ENCODE measurements around the gene S100A5.

S100A5 gene

DNA sequence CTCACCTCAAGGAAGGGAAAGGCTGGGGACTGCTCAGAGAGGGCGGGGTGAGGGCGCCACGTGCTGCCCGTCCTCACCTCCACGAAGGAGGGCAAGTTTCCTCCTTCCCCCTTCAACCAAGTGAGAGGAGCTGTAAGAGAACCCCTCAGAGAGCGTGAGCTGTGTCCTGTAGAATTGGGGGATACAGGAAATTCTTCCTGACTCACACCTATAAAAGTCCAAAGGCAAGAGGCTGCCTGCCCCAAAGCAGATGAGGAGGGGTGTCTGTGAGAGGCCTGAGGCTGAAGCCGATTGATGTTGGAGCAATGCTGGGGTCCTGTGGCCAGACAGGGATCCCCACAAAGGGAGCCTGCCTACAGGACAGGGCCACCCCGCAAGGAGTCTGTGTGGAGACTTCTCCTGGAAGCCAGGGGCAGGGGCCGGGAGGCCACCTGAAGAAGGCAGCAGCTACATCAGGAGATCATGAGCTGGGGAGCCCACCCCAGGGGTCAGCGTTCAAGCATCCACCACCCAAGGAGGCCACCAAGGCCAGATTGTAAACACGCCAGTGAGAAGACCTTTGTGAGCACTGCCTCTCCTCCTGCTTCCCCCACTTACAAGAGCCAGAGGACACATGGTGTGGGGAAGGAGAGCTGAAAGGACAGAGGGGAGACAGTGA, 32.7 kb downstream of the S100A5 start:
- no peak for DNase-seq (ENCODE audit: low spot score)

GRCh38 chr1:153506831-153507413, 33.8 kb downstream of the S100A5 start:
- DNase-seq (ENCODE audit: low spot score): no peak

GRCh38 chr1:153506386-153506785, 34.3 kb downstream of the S100A5 start:
- DNase-seq (ENCODE audit: low spot score): no peak

- DNase-seq (ENCODE audit: low spot score): no peak
Observed at GRCh38 chr1:153505576-153505975, 35.2 kb downstream of the S100A5 start.

DNA sequence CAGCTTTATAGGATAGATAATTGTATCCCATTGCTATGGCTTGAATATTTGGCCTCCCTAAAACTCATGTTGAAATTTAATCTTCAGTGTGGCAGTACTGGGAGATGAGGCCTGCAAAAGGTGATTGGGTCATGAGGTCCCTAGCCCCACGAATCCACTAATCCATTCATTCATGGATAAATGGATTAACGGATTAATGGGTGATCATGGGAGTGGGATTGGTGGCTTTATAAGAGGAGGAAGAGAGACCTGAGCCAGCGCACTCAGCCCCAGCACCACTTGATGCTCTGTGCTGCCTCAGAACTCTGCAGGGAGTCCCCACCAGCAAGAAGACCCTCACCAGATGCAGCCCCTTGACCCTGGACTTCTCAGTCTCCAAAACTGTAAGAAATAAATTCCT, 37.0 kb downstream of the S100A5 start:
- DNase-seq (ENCODE audit: low spot score): no peak

GRCh38 chr1:153498746-153499145, 42.0 kb downstream of the S100A5 start:
- no peak for DNase-seq (ENCODE audit: low spot score)

GRCh38 chr1:153495536-153495935, 45.2 kb downstream of the S100A5 start:
- DNase-seq (ENCODE audit: low spot score): no peak

DNA sequence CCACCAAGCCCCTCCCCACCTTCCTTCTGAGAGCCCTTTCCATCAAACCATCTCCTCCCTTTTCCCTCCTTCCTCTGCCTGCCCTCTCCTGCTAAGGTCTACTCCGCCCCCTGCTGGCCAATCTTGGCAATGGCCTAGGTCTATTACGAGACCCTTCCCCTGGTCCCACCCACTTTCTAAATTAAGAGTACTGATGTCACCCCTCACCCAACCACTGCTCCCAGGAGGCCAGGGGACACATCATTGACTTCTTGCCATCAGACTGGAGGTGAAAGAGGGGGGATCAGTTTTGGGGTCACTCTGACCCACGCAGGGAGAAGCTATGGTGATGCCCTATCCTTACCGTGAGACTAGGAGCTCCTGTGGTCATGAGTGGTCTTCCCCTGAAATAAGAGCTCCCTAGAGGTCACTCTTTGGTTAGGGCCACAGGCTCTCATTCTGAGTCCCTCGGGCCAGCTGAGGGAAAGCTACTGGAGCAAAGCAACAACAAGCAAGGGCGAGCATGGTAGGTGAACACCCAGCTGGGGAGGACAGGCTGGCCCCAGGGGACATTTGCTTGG, 45.7 kb downstream of the S100A5 start:
- DNase-seq (ENCODE audit: low spot score): peak; percentile 70

GRCh38 chr1:153493343-153493960, 47.3 kb downstream of the S100A5 start:
- no peak for DNase-seq (ENCODE audit: low spot score)

DNA sequence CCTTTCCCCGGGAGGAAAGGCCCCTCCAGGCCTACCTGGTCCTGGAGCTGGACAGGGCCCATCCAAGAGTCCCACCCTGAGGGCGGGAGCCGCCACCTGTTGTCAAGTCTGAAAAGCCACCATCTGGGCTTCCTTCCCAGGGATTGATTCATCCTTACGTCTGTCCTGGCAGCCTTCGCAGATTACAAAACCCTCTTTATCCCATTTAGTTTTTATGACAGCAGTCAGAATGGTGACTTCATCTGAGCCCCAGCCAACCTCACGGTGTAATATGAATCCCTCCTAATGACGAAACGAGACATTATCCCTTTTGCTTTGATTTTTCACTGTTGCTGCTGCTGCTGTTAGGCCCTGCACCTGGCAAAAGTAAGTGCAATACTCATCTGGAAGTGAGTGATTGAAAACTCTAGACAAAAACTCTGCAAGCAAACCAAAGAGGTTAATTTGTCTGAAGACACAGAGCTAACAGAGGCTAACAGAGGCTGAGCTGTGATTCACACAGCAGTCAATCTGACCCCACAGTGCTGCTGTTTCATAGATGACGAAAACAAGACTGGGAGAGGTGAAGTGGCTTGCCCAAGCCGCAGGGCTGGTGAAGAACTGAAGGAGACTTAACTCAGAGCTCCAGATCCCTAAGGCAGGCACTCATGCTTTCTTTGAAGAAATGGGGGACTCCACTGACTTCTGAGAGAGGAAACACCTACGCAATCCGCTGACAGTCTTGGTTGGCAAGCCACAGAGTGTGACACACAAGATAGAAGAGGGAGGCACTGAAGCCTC, 50.3 kb downstream of the S100A5 start:
- peak; percentile 34 for DNase-seq (ENCODE audit: low spot score)

- DNase-seq (ENCODE audit: low spot score): no peak
Observed at GRCh38 chr1:153488731-153489130, 52.0 kb downstream of the S100A5 start.

GRCh38 chr1:153487707-153488106, 53.0 kb downstream of the S100A5 start:
- no peak for DNase-seq (ENCODE audit: low spot score)
